GM12872 (cell line): ENCODE measurements around the gene SNRNP25.

Source experiments
- TF ChIP-seq, protein P1 (sequence below): IDR thresholded peaks from 3 replicates; pipeline ENCODE4 v1.5.1; 2011; ENCODE audit warnings: low read depth, mild to moderate bottlenecking, low read length, moderate library complexity; ENCODE audit not compliant: insufficient read depth

Gene SNRNP25

GRCh38 chr16:85407-85782, 31.8 kb downstream of the SNRNP25 start:
- TF ChIP-seq, protein P1, sequence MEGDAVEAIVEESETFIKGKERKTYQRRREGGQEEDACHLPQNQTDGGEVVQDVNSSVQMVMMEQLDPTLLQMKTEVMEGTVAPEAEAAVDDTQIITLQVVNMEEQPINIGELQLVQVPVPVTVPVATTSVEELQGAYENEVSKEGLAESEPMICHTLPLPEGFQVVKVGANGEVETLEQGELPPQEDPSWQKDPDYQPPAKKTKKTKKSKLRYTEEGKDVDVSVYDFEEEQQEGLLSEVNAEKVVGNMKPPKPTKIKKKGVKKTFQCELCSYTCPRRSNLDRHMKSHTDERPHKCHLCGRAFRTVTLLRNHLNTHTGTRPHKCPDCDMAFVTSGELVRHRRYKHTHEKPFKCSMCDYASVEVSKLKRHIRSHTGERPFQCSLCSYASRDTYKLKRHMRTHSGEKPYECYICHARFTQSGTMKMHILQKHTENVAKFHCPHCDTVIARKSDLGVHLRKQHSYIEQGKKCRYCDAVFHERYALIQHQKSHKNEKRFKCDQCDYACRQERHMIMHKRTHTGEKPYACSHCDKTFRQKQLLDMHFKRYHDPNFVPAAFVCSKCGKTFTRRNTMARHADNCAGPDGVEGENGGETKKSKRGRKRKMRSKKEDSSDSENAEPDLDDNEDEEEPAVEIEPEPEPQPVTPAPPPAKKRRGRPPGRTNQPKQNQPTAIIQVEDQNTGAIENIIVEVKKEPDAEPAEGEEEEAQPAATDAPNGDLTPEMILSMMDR: no peak

DNA sequence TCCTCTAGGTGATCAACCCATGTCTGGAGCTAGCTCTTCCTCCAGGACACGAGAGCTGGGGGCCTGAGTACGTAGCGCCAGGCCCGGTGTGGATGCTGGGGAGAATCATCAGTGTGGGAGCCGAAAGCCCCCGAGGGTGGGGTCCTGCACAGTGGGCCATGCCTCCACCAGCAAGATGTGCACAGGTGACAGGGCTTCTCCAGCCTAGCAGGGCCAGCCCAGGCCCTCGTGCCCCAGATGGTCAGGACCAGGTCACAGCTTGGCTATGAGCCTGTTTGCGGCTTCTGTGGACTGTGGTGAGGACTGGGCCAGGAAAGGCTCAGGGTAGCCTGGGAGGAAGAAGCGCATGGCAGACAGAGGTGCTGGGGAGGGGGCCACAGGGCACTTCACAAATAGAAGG, 32.2 kb downstream of the SNRNP25 start:
- TF ChIP-seq, protein P1: no peak

DNA sequence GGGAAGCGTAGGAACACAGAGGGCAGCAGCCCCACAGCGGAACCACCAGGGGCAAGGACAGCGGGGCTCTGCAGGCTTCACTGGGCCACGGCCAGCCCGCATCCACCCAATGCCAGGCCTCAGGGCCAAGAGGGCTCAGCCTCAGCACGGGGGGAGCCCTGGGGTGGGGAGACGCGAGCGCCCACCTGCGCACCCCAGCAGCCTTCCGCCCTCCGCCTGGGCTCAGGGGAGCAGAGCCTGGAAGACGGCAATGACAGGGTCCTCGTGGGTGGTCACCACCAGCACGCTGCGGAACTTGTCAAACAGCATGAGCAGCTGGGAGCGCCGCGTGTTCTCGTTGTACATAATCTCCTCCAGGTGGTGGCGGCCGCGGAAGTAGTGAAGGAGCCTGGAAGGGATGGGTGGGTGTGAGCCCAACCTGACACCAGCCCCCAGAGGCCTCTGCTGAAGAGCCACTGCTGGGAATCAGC, 32.9 kb downstream of the SNRNP25 start:
- TF ChIP-seq, protein P1: no peak

GRCh38 chr16:88613-89012, 35.0 kb downstream of the SNRNP25 start:
- TF ChIP-seq, protein P1: no peak

GRCh38 chr16:89391-90302, 36.0 kb downstream of the SNRNP25 start:
- TF ChIP-seq, protein P1: no peak

DNA sequence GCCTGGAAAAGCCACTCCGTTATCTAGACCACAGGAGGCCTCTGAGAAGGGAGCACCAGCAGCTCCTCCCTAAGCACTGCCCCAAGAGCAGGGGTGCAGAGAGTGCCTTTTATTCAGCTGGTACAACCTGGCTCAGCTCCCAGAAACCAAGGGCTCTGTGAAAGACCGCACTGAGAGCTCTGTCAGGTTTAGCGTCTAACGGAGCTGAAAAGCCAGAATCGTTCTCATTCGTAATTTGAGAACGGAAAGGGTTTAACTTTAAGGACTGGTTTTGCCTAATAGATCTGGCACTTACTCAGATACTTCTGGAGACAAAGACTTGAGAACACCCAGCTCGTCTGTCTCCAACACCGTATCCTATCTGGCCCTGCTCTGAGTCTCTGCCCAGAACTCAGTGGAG, 37.9 kb downstream of the SNRNP25 start:
- TF ChIP-seq, protein P1: no peak

DNA sequence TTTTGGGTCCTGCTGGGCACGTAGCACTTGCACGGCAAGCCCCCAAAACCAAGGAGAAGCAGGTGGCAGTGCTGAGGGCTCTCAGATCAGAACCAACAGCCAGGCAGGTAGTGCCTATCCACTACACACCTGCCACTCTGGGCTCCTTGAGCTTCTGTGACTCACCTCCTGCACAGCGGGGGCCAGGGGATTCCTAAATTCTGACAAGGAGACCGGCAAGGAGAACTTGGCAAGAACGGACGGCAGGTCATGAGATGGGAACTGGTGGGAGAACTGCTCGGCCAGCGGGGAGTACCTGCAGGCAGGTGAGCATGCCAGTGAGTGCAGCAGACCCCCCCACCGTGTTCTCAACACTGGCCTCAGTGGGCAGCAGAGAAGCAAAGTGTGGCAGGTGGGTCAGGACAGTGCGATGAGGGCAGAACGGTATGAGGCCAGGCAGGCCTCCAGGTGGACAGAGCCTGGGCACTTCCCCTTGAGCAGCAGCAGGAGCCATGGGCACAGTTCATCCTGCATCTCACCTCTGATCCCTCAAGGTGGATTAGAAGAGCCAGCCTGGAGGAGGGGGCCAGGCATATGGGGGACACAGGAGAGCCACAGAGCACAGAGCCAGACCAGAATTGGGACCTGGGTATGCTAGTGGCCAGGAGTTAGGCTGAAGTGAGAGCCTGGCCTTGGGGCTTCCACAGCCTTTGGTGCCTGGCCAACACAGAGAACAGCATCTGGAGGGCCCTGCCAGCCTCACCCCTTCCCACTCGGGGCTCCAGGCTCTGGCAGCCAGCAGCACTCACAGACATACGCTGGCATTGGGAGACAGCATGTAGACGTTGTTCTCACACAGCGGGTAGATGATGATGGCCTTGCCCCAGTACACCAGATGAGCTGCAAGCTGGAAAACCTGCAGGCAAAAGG, 39.1 kb downstream of the SNRNP25 start:
- TF ChIP-seq, protein P1: no peak
